HS-5 (cell line): ENCODE data around the gene RARB.

Experiments
- DNase-seq: peaks from one replicate; pipeline ENCODE4 v3.0.0-alpha.2; 2012; ENCODE audit warnings: low read depth

The RARB gene

DNA sequence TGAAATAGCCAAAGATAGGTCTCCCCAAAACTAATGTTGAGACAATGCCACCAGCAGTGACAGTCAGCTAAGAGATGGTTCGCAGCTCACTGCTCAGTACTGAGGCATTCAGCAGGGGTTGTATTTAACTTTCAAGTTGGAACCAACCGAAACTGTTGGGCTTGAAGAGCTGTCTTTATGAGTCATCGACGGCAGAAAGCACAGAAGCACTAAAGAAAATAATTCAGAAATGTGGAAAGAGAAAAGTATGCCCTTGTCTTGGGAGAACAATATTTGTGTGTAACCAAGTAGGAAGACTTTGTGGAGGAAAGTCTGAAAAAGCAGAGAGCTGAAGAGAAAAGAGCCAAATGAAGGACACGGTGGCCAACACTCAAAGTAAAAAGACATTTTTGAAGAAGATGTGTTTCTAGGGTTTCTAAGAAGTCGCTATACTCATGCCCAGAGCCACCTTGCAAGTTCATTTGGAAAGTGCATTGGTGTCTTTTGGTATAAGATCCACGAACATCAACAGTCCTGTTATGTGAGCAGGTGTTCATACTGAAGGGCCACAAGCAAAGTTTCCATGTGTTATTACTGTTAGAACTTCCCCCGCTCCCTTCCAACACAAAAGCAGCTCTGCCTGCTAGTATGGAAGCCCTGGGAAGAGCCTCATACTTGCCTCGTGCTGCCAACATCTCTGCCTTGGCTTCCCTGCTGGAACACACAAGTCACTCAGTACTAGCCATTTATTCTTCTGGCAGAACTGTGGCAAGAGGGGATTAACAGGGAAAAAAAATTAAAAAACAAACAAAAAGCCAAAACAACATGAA is 4.1 kb upstream of the RARB start:
- DNase-seq = no peak

DNA sequence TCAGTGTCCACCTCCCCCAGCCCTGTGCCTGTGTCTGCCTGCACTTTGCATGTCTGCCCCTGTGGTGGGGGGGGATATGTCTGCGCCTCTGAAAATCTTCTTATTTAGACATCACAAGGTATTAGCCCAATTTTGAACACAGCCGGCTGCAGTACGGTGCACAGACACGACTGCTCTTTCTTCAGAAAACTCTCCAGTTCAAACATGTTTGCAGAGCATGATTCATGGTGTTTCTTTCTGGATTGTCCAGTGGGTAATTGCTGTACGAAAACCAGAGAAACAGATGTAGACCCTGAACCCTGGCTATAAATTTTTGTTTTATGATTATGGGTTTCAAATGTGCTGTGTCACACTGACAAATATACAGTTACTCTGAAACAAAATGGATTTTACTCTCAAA is 3.4 kb upstream of the RARB start:
- no peak for DNase-seq

DNA sequence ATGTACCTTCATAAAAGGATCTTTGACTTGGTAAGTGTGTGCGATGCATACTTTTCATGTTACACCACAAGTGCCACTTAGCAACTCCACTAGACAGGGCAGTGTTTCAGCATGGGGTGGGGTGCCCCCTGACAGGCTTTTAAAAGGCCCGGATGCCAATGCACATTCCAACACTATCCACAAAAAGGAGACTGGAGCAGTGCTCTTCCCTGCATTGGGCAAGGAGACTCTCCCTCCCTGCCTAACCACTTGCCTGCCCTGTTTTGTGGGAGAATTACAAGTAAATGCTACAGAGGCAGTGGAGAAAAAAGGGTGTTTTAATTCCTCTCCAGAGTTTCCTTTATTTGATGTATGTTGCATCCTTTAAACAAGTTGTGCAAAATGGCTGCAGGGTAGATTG is 1.7 kb upstream of the RARB start:
- DNase-seq = no peak

DNA sequence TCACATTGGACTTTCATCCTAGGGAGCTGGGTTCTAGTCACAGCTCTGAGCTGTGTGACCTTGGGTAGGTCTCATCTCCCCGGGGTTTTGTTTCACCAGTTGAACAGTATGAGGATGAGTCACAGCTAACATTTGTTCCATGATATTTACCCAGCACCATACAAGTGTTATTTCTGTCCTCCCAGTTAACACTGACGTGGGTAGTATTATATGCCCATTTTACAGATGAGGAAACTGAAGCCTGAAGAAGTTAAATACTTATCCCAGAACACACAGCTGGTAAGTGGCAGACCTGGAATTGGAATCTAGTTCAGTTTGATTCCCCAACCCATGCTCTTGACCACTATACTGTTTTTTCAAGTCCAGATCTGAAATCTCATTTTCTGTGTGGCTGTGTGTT is 908 bp upstream of the RARB start:
- no peak for DNase-seq

GRCh38 chr3:25427563-25427941 is 511 bp upstream of the RARB start:
- no peak for DNase-seq

DNA sequence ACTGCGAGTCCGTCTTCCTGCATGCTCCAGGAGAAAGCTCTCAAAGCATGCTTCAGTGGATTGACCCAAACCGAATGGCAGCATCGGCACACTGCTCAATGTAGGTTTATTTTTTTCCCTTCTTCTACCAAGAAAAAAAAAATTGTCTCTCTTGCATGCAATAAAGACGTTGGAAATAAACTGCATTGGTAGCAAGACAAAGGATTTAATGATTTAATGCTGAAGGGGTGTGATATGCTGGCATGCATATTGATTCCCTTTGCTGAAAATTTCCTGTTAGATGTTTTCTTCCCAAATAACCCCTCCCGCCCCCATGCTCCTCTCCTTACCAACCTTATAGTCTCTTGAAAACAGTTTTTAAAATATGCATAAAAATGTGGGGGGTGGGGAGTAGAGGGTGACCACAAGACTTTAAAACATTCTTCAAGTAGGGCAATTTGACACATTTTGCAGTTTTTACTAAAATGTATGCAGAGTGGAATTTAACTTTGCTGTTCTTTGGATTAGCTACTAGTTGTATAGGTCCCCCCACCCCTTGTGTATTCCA is 799 bp downstream of the RARB start:
- no peak for DNase-seq

DNA sequence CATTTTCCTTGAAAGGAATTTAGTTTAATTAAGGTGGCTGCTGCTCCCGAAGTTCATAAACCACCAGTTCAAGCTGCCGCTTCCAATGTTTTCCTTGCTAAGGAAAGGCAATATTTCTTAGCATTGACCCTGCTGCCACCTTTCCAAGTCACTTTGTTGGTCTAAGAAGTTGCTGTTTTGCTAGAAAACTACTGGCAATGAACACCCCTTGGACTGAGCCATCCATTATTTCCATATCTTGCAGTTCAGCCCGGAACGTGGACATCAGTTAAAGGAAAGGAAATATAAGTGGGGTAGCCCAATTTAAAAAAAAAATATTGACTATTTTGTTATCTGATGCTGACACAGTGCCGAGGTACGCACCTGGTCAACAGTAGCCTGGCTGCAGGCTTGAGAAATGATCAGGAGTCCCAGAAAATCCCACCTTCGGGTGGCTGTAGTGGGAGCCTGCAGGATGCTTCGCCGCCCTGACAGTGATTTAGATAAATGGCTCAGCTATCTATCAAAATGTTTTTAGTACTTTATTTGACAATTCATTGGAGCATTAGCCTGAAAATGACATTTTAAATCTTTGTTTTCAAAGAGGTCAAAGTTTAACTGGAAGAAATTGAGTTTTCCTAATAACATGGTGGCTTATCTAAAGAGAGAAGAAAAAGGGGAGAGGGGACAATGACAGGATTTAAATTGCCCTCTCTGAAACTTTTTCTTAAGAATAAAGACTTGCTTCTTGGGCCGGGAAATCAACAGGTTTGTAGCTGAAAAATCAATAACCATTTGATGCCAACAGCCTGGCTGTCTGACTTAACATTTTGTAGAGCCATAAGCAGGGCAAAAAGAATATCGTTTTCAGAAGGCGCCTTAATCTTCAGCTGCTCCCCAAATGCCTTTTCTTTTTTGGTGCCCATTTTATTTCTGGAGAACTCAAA is 1.6 kb downstream of the RARB start:
- no peak for DNase-seq

GRCh38 chr3:25430287-25430934 is 2.3 kb downstream of the RARB start:
- DNase-seq = no peak

DNA sequence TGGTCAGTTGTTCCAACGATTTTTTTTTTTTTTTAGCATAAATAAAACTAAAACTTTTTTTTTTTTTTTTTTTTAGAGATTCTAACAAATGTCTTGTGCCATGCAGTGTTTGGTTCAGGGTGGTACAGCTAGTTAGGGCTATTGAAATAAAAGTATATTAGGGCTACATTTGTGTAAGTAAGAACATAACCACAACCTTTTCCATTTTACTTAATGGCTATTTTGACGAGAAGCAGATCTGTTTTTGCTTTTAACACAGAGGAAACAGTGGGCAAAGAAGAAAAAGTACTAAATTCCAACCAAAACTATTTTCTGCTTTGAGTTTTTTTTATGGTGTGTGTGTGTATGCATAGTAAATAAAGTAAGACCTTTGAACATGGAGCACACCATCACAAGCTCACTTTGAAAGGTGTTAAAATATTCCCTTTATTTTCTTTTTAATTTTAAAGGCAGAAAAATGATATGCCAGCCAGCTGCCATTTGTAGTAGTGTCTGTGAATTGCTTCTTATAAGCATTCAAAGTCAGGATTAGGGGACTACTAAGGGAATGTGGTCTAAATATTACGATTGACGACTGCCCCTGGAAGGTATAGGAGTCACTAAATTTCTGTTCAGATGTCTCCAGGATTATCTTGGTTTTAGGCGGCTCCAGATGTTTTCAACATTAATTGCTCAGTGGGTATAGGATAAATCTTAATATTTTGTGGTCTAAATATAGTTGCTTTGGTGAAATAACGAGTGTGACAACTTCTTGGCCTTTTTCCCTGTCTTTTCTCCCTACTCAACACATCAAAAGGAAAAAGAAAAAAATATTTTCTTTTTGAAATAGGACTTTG is 3.1 kb downstream of the RARB start:
- DNase-seq = no peak

- DNase-seq = no peak
These were observed 4.2 kb downstream of the RARB start for GRCh38 chr3:25432176-25432720.

DNA sequence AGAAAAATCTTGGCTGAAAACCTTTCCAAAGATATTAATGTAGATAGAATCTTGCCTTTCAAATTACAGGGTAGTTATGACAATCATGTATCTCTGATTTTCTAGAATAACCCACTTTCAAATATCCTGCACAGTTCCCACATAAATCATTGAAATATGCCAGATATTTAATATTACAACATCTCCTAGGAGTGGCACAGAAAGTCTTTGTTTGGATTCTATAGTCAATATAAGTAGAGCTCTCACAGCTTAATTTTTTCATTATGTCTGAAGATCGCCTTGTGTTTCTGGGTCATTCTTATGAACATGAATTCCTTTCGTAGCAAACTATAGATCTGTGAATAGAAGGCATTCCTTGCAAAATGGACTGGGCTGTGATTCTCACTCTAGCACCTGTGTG is 5.0 kb downstream of the RARB start:
- DNase-seq = no peak

DNA sequence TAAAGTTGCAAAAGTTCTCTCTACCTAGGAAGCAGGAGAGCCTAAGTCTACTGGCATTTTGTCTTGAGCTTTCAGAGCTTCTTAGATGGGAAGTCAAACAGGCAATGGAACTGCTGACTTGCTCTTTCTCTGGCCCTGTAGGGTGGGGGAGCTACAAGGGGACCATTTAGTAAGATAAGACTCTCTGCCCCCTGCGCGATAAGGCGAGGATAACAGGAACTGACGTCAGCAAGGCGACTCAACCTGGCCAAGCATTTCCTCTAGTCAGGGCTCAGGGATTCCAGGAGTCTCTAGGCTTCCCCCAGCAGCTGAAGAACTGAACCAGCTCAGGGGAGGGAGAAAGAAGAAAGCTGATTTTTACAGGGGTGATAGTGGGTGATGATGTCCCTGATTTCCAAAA is 5.8 kb downstream of the RARB start:
- no peak for DNase-seq

- DNase-seq = no peak
These were observed 9.9 kb downstream of the RARB start for GRCh38 chr3:25437953-25438352.

GRCh38 chr3:25438791-25439555 is 10.9 kb downstream of the RARB start:
- DNase-seq = no peak

GRCh38 chr3:25441234-25441856 is 13.3 kb downstream of the RARB start:
- DNase-seq = no peak

DNA sequence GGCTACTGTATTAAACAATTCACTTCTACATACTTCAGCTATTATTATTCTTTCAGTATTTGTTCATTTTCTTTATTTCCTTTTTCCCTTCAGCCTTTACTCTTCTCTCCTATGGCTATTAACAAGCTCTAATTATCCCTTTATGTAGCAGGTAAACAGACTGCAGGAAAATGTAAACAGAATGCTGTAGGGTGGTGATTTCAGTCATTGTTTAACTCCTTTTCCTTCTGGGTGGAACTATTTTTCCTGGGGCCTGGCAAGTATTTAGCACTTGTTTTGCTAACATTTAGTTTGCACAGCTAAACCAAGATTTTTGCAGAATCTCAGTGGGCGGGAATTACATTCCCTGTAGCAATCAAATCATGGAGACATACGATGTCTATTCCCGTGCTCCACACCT is 14.4 kb downstream of the RARB start:
- no peak for DNase-seq

- DNase-seq = no peak
These were observed 16.2 kb downstream of the RARB start for GRCh38 chr3:25444273-25444672.

DNA sequence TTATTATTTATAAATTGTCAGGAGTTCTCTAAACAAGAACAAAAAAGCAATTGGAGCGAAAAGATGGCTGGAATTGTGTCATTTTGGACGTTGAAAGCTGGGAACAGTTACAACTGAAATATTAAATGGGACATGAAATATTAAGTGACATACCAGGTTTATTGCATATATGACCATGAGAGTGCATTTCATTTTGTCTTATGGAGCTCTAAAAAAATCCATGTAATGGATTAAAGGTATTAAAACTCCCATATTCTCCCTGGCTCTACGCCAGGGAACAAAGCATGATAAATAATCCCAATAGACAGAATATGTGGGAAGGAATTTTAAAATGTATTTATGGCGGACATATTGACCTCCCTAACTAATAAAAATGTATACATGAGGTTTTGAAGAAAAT is 17.7 kb downstream of the RARB start:
- no peak for DNase-seq

- DNase-seq = no peak
These were observed 19.2 kb downstream of the RARB start for GRCh38 chr3:25447285-25447684.

DNA sequence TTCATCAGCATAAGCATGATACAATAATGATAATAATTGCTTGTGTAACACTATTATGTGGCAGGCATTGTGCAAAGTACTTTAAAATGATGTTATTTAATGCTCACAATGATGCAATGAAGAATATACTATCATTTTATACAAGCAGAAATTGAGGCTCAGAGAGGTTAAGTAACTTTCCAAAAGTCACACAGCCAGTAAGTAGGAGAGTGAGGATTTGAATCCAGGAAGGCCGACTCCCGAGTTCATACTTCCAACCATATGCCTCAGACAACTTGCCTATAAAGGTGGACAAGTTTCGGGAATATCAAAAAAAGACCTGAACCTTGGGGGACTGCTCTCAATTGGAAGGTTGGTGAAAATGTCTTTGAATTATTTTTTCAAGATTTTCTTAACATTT is 19.9 kb downstream of the RARB start:
- no peak for DNase-seq
